ENCODE results near the gene RHBDD1. TPM values are rescaled to one million over a fixed set of nuclear protein-coding genes. Genes with fewer than 3 reads are reported as not detected.

The RHBDD1 gene
- total RNA-seq, 3 donors from 2014 or later (not counting 1 experiment from before 2014, with no cell fraction given): 33.7 to 49.7 (median 47.7) TPM

DNA sequence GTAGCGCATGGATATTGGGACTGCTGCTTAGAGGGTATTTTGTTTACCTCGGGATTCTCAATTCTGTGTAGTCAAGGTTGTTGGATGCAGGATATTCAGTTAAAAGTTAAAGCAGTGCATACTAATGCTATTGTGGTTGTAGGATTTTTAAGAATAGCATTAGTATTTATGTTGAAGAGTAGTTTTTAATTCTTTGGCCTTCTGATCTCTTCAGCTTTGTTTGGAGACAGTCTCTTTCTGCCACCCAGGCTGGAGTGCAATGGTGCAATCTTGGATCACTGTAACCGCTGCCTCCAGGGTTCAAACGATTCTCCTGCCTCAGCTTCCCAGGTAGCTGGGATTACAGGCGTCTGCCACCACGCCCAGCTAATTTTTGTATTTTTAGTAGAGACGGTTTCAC lies 1.5 kb downstream of the RHBDD1 start:
- WGBS (ENCODE audit: insufficient coverage): 95% methylated on average over 7 of the region's 7 CpGs
- ATAC-seq: no peak
- Mint-ChIP-seq H3K27ac (peak overlapping the region; percentile 96 to 99), H3K4me1 (peaks cover 25 to 27% of the 10 kb centered on the region in 2 donors), H3K36me3 (no peaks in the 10 kb centered on the region), H3K4me3 (peak overlapping the region; percentile 89), H3K9me3 (no peaks in the 10 kb centered on the region), H3K27me3 (ENCODE audit: low read depth in 2 of 2) (no peaks in the 10 kb centered on the region)
- H3K4me3 ChIP-seq (ENCODE audit: low read length): no peak overlapping the region
- no peaks in the 10 kb centered on the region for H3K27me3 ChIP-seq (ENCODE audit: control insufficient read depth, insufficient read depth, low read length)
- DNase-seq: no peak
- peaks cover 24% of the 10 kb centered on the region for H3K4me1 ChIP-seq (ENCODE audit: control insufficient read depth, insufficient read depth, low read length)
- no peaks in the 10 kb centered on the region for H3K36me3 ChIP-seq (ENCODE audit: control insufficient read depth, insufficient read depth, low read length)
- no peak for TF ChIP-seq CTCF (IDR thresholded peaks at IDR 0.05)
- no peaks in the 10 kb centered on the region for H3K9me3 ChIP-seq (ENCODE audit: control insufficient read depth, insufficient read depth, low read length)
- H3K27ac ChIP-seq (ENCODE audit: low read length): peak overlapping the region; percentile 91
- intact Hi-C loops (cut with micrococcal nuclease): no loop called here

GRCh38 chr2:226837787-226838603 lies 2.1 kb downstream of the RHBDD1 start:
- no peak for TF ChIP-seq CTCF (IDR thresholded peaks at IDR 0.05)
- WGBS (ENCODE audit: insufficient coverage): 82% methylated on average over 10 of the region's 12 CpGs
- intact Hi-C loops (cut with micrococcal nuclease): no loop called here
- no peak overlapping the region for H3K4me3 ChIP-seq (ENCODE audit: low read length)
- no peaks in the 10 kb centered on the region for H3K9me3 Mint-ChIP-seq
- ATAC-seq (no peak), DNase-seq (peak in 1 of 2 donors; percentile 46)
- peaks cover 24% of the 10 kb centered on the region for H3K4me1 ChIP-seq (ENCODE audit: control insufficient read depth, insufficient read depth, low read length)
- H3K4me1 Mint-ChIP-seq: peaks cover 25 to 28% of the 10 kb centered on the region in 2 donors
- H3K27ac Mint-ChIP-seq: peak overlapping the region; percentile 96 to 99
- no peaks in the 10 kb centered on the region for H3K9me3 ChIP-seq (ENCODE audit: control insufficient read depth, insufficient read depth, low read length)
- no peaks in the 10 kb centered on the region for H3K36me3 ChIP-seq (ENCODE audit: control insufficient read depth, insufficient read depth, low read length)
- H3K27me3 Mint-ChIP-seq (ENCODE audit: low read depth in 2 of 2): no peaks in the 10 kb centered on the region
- no peaks in the 10 kb centered on the region for H3K36me3 Mint-ChIP-seq
- H3K27ac ChIP-seq (ENCODE audit: low read length): peak overlapping the region; percentile 91
- H3K27me3 ChIP-seq (ENCODE audit: control insufficient read depth, insufficient read depth, low read length): no peaks in the 10 kb centered on the region
- peak overlapping the region; percentile 89 for H3K4me3 Mint-ChIP-seq

GRCh38 chr2:226838722-226839121 lies 2.9 kb downstream of the RHBDD1 start:
- 40% methylated on average over 1 of the region's 3 CpGs for WGBS (ENCODE audit: insufficient coverage)
- no peak overlapping the region for H3K4me3 Mint-ChIP-seq
- Histone ChIP-seq H3K9me3 (ENCODE audit: control insufficient read depth, insufficient read depth, low read length) (no peaks in the 10 kb centered on the region), H3K4me1 (ENCODE audit: control insufficient read depth, insufficient read depth, low read length) (peaks cover 24% of the 10 kb centered on the region), H3K4me3 (ENCODE audit: low read length) (no peak overlapping the region), H3K36me3 (ENCODE audit: control insufficient read depth, insufficient read depth, low read length) (no peaks in the 10 kb centered on the region), H3K27ac (ENCODE audit: low read length) (peak overlapping the region; percentile 43), H3K27me3 (ENCODE audit: control insufficient read depth, insufficient read depth, low read length) (no peaks in the 10 kb centered on the region)
- no peaks in the 10 kb centered on the region for H3K27me3 Mint-ChIP-seq (ENCODE audit: low read depth in 2 of 2)
- H3K4me1 Mint-ChIP-seq: peaks cover 25 to 36% of the 10 kb centered on the region in 2 donors
- TF ChIP-seq CTCF (IDR thresholded peaks at IDR 0.05): no peak
- no peak for ATAC-seq
- H3K36me3 Mint-ChIP-seq: no peaks in the 10 kb centered on the region
- peak in 1 of 2 donors; percentile 25 for DNase-seq
- H3K9me3 Mint-ChIP-seq: no peaks in the 10 kb centered on the region
- H3K27ac Mint-ChIP-seq: peak overlapping the region in 1 of 2 donors; percentile 34
- intact Hi-C loops (cut with micrococcal nuclease): no loop called here

Data from natural killer cell (primary cell).